ENCODE results near the gene MAGT1. TPM values are rescaled to one million over a fixed set of nuclear protein-coding genes. Genes with fewer than 3 reads are reported as not detected.

The MAGT1 gene
- total RNA-seq, result 83.3 and 118 TPM in 2 replicates

DNA sequence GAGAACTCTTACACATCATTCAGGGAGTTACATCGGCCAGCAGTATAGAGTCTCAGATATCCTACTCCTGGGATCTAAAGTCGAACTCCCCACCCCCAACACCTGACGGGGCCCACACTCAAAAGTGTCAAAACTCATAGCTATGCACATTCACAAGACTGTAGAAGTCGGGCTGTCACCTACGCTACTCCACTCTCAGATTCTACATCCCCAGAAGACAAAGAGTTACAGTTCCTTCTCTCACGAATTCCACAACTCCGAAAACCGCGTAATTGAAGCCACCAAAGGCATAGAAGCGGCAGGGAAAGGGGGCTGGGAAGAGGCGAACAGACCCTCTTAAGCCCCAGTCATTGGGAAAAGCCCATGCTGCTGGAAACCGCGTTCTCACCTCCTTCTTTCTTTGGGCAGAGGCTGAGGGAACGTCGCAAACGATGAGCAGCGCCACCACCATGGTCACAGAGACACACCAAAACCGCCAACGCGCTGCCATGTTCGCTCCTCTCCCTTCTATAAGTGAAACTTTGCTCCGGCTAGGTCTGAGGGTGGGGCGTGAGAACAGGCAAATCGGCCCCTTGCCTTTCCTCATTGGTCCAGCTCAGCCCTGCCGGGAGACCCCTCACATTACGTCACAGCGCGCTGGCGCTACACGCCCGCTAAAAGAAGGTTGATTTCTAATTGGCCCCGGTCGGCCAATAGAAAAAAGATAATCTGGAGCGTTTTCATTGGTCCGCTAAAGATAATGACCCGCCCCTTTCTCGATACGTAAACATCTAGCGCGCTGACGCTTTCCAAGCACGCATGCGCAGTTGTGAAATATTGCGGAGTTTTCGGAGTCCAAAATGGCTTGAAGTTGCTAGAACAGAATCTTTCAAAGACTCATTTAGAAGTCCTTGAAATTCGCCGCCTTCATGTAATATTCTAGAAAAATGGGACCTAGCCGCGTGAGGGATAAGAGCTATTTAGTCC lies at the start of gene MAGT1:
MAGT1 (minus strand) TSS at position 515 of the 966 bp plus-strand sequence; CDS start at position 490, 25 bp downstream.

DNA sequence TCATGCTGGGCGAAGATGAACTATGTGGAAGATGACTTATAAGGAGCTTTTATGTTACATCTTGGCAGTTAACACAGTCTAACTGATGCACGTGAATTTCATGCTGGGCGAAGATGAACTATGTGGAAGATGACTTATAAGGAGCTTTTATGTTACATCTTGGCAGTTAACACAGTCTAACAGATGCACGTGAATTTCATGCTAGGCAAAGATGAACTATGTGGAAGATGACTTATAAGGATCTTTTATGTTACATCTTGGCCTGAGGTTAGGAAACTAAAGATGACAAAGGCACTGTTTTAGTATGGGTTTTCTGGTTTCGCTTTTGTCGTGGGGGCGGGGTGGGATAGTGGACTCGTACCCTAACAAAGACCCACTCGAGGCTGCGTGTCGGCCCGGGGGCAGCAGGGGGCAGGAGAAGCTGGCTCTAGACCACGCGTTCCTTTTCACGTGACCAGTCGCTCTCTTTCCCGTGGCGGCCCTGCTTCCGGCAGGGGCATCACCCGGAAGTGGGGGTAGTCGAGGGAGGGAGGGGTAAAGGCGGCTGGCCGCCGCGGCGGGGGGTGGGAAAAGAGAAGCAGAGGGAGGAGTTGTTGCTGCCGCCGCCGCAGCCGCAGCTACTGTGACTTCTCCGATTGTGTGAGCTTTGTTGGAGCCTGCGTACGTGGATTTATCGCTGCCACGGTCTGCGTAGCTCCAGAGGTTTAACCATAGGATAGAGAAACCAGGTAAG lies 15.0 kb upstream of the MAGT1 start, which contains the start of gene ATP7A:
ATP7A (plus strand) TSS at position 586 of the 733 bp plus-strand sequence. CDS start 60,949 bp downstream, outside the sequence.

GRCh38 chrX:77899081-77899828 lies 4.0 kb upstream of the MAGT1 start, which contains the start of gene COX7B:
Gene COX7B (plus strand): TSS chrX:77899468. CDS start chrX:77899554, 86 bp downstream.

GRCh38 chrX:77785486-77786364 lies 109.5 kb downstream of the MAGT1 start, which contains the start of gene ATRX:
Gene ATRX (minus strand): TSS chrX:77786216. CDS start chrX:77786001, 215 bp downstream.

Small RNA genes within 50 kb of the gene (small RNA-seq; reads per million reads assigned to genes)
- not detected for gene RN7SL460P
- not detected for gene RNU6-854P

Other genes starting within 250 kb of the MAGT1 start
- gene ATRX, start 109.2 kb downstream of the MAGT1 start, total RNA-seq, result 73.8 and 83.9 TPM in 2 replicates
- 247 and 282 TPM in 2 replicates for gene COX7B, start 4.0 kb upstream of the MAGT1 start, total RNA-seq
- 15.4 and 16.3 TPM in 2 replicates for gene ATP7A, start 15.3 kb upstream of the MAGT1 start, total RNA-seq
- gene PGAM4, start 74.2 kb upstream of the MAGT1 start, total RNA-seq, result not detected in 2 replicates
- gene PGK1, start 208.8 kb upstream of the MAGT1 start, total RNA-seq, result 256 and 374 TPM in 2 replicates
- gene TAF9B, start 244.2 kb upstream of the MAGT1 start, total RNA-seq, result 23.2 and 28.1 TPM in 2 replicates